ENCODE results near the gene NAPB. TPM values are rescaled to one million over a fixed set of nuclear protein-coding genes. Genes with fewer than 3 reads are reported as not detected.
A peak's percentile ranks its signal among the peaks of the same experiment; 100 is the strongest.

Gene NAPB
- total RNA-seq, 1 donor, result 9.4 TPM

- H4K20me1 ChIP-seq (ENCODE audit: insufficient read depth, low read length), result no peaks in the 10 kb centered on the region
Observed at GRCh38 chr20:23419995-23420901, 1.0 kb downstream of the NAPB start.

GRCh38 chr20:23419657-23419994 is 1.7 kb downstream of the NAPB start:
- peaks cover 52% of the 10 kb centered on the region for H3K79me2 ChIP-seq (ENCODE audit: insufficient read depth, low read length)
- H3K27me3 ChIP-seq (ENCODE audit: insufficient read depth, low read length), result no peaks in the 10 kb centered on the region
- DNase-seq (ENCODE audit: insufficient read length, low spot score, missing footprints), result no peak
- peak overlapping the region; percentile 86 for H3K4me2 ChIP-seq (ENCODE audit: insufficient read depth, low read length)
- H3K4me1 ChIP-seq (ENCODE audit: insufficient read depth, low read length), result peaks cover 13% of the 10 kb centered on the region
- H3K4me3 ChIP-seq (ENCODE audit: insufficient read depth, low read length), result peak overlapping the region; percentile 91
- peak overlapping the region; percentile 24 for H2AFZ ChIP-seq (ENCODE audit: low read length)
- H3K36me3 ChIP-seq (ENCODE audit: insufficient read depth, low read length), result no peaks in the 10 kb centered on the region
- H3K9me3 ChIP-seq (ENCODE audit: low read depth, low read length), result no peaks in the 10 kb centered on the region
- TF ChIP-seq CTCF (IDR thresholded peaks at IDR 0.05; ENCODE audit: extremely low read depth, low read depth, low read length), result no peak
- no peaks in the 10 kb centered on the region for H4K20me1 ChIP-seq (ENCODE audit: insufficient read depth, low read length)
- H3K27ac ChIP-seq (ENCODE audit: low read depth, low read length), result peak overlapping the region; percentile 70

More at GRCh38 chr20:23419995-23420901, 1.0 kb downstream of the NAPB start:
- Histone ChIP-seq H3K27ac (ENCODE audit: low read depth, low read length) (peak overlapping the region; percentile 70), H3K4me1 (ENCODE audit: insufficient read depth, low read length) (peaks cover 13% of the 10 kb centered on the region), H3K36me3 (ENCODE audit: insufficient read depth, low read length) (no peaks in the 10 kb centered on the region), H3K27me3 (ENCODE audit: insufficient read depth, low read length) (no peaks in the 10 kb centered on the region), H3K79me2 (ENCODE audit: insufficient read depth, low read length) (peaks cover 46% of the 10 kb centered on the region), H3K9me3 (ENCODE audit: low read depth, low read length) (no peaks in the 10 kb centered on the region), H2AFZ (ENCODE audit: low read length) (peak overlapping the region; percentile 24), H3K4me3 (ENCODE audit: insufficient read depth, low read length) (peak overlapping the region; percentile 91), H3K4me2 (ENCODE audit: insufficient read depth, low read length) (peak overlapping the region; percentile 86)
- peak; percentile 93 for DNase-seq (ENCODE audit: insufficient read length, low spot score, missing footprints)
- TF ChIP-seq CTCF (IDR thresholded peaks at IDR 0.05; ENCODE audit: extremely low read depth, low read depth, low read length), result no peak

GRCh38 chr20:23417861-23418260 is 3.4 kb downstream of the NAPB start:
- no peak for TF ChIP-seq CTCF (IDR thresholded peaks at IDR 0.05; ENCODE audit: extremely low read depth, low read depth, low read length)
- DNase-seq (ENCODE audit: insufficient read length, low spot score, missing footprints), result no peak
- H4K20me1 ChIP-seq (ENCODE audit: insufficient read depth, low read length), result no peaks in the 10 kb centered on the region

GRCh38 chr20:23415959-23416583 is 5.2 kb downstream of the NAPB start:
- Histone ChIP-seq H3K4me3 (ENCODE audit: insufficient read depth, low read length) (no peak overlapping the region), H3K27ac (ENCODE audit: low read depth, low read length) (no peak overlapping the region), H3K9me3 (ENCODE audit: low read depth, low read length) (no peaks in the 10 kb centered on the region), H3K27me3 (ENCODE audit: insufficient read depth, low read length) (no peaks in the 10 kb centered on the region), H3K4me1 (ENCODE audit: insufficient read depth, low read length) (peaks cover 15% of the 10 kb centered on the region), H3K36me3 (ENCODE audit: insufficient read depth, low read length) (no peaks in the 10 kb centered on the region), H2AFZ (ENCODE audit: low read length) (no peak overlapping the region), H3K79me2 (ENCODE audit: insufficient read depth, low read length) (peaks cover 83% of the 10 kb centered on the region), H3K4me2 (ENCODE audit: insufficient read depth, low read length) (no peak overlapping the region), H4K20me1 (ENCODE audit: insufficient read depth, low read length) (peaks cover 3% of the 10 kb centered on the region)
- no peak for TF ChIP-seq CTCF (IDR thresholded peaks at IDR 0.05; ENCODE audit: extremely low read depth, low read depth, low read length)
- no peak for DNase-seq (ENCODE audit: insufficient read length, low spot score, missing footprints)

More at GRCh38 chr20:23417861-23418260, 3.4 kb downstream of the NAPB start:
- H3K79me2 ChIP-seq (ENCODE audit: insufficient read depth, low read length), result peaks cover 68% of the 10 kb centered on the region
- H2AFZ ChIP-seq (ENCODE audit: low read length), result no peak overlapping the region
- no peak overlapping the region for H3K4me3 ChIP-seq (ENCODE audit: insufficient read depth, low read length)
- peaks cover 13% of the 10 kb centered on the region for H3K4me1 ChIP-seq (ENCODE audit: insufficient read depth, low read length)
- no peaks in the 10 kb centered on the region for H3K9me3 ChIP-seq (ENCODE audit: low read depth, low read length)
- no peaks in the 10 kb centered on the region for H3K27me3 ChIP-seq (ENCODE audit: insufficient read depth, low read length)
- no peak overlapping the region for H3K4me2 ChIP-seq (ENCODE audit: insufficient read depth, low read length)
- H3K27ac ChIP-seq (ENCODE audit: low read depth, low read length), result no peak overlapping the region
- H3K36me3 ChIP-seq (ENCODE audit: insufficient read depth, low read length), result no peaks in the 10 kb centered on the region
